PC-3 (cell line): Measurements from ENCODE around the gene SEPTIN2. TPM values are rescaled to one million over a fixed set of nuclear protein-coding genes. Genes with fewer than 3 reads are reported as not detected.
"Not testable (repeated sequence)": the region's sequence is repeated elsewhere in the genome, so short reads cannot be mapped to it uniquely, and the experiment has no call there.

Experiments used
- ATAC-seq: fragments of 200-7000 bp; cut with Tn5 transposase; 2 replicates; pipeline ENCODE4 v1.9.1; 2020; ENCODE audit warnings: mild to moderate bottlenecking, moderate library complexity
- BruUV-seq: library from RNA; stranded (reverse); fragments of 400-500 nt; replicated peaks from 2 replicates; lab custom pipeline; 2021; lab: Mats Ljungman, UMichigan
- CTCF ChIA-PET: fragments of 300-600 bp; sonication (Branson Sonifier 250); formaldehyde crosslinking; loops from one replicate; lab custom pipeline; 2022; ENCODE audit warnings: antibody characterized with exemption; lab: Charles Lee
- POLR2A ChIA-PET: fragments of 300-600 bp; sonication (Branson Sonifier 250); formaldehyde crosslinking; loops from one replicate; lab custom pipeline; 2022; ENCODE audit warnings: antibody characterized with exemption; ENCODE audit not compliant: unreplicated experiment; lab: Charles Lee
- DNase-seq: peaks from one replicate; pipeline ENCODE4 v3.0.0-alpha.2; 2015
- H2AFZ ChIP-seq: fragments of 300-600 bp; sonication (generic); 2 replicates; pipeline ENCODE4 v1.6.0; 2016; ENCODE audit warnings: antibody characterized with exemption, low read length
- H3F3A ChIP-seq: fragments of 300-600 bp; sonication (generic); one replicate; pipeline ENCODE4 v1.6.0; 2017; ENCODE audit warnings: antibody characterized with exemption, low read length, control low read depth, mild to moderate bottlenecking; ENCODE audit not compliant: unreplicated experiment
- H3K27ac ChIP-seq: fragments of 300-600 bp; sonication (generic); 2 replicates; pipeline ENCODE4 v1.5.1; 2016; ENCODE audit warnings: mild to moderate bottlenecking, low read length
- H3K27me3 ChIP-seq: fragments of 300-600 bp; sonication (generic); 2 replicates; pipeline ENCODE4 v1.6.1; 2016; ENCODE audit warnings: low read length, mixed read lengths
- H3K36me3 ChIP-seq: fragments of 300-600 bp; sonication (generic); 2 replicates; pipeline ENCODE4 v1.6.1; 2016; ENCODE audit warnings: low read depth, mixed run types, low read length, mixed read lengths
- H3K4me1 ChIP-seq: fragments of 300-600 bp; sonication (generic); 2 replicates; pipeline ENCODE4 v1.5.1; 2016; ENCODE audit warnings: low read length; ENCODE audit not compliant: insufficient read depth
- H3K4me2 ChIP-seq: fragments of 300-600 bp; sonication (generic); 2 replicates; pipeline ENCODE4 v1.6.0; 2016; ENCODE audit warnings: low read length
- H3K4me3 ChIP-seq: fragments of 300-600 bp; sonication (generic); 2 replicates; pipeline ENCODE4 v1.5.1; 2016; ENCODE audit warnings: mild to moderate bottlenecking, low read length, mixed read lengths
- H3K79me2 ChIP-seq: fragments of 300-600 bp; sonication (generic); 2 replicates; pipeline ENCODE4 v1.6.1; 2017; ENCODE audit warnings: low read length, mixed read lengths
- H3K9ac ChIP-seq: fragments of 300-600 bp; sonication (generic); 2 replicates; pipeline ENCODE4 v1.6.0; 2016; ENCODE audit warnings: mild to moderate bottlenecking, low read length
- H3K9me2 ChIP-seq: fragments of 300-600 bp; sonication (generic); replicated peaks from 2 replicates; pipeline ENCODE4 v1.6.1; 2016; ENCODE audit warnings: mixed run types, low read length, mixed read lengths
- H3K9me3 ChIP-seq: fragments of 300-600 bp; sonication (generic); 2 replicates; pipeline ENCODE4 v1.6.1; 2016; ENCODE audit warnings: low read length, mixed read lengths
- H4K20me1 ChIP-seq: fragments of 300-600 bp; sonication (generic); 2 replicates; pipeline ENCODE4 v1.6.1; 2016; ENCODE audit warnings: low read length, mixed read lengths
- CTCF ChIP-seq: fragments of 300-600 bp; sonication (generic); conservative IDR thresholded peaks from 2 replicates; pipeline ENCODE4 v1.5.1; 2017; ENCODE audit warnings: antibody characterized with exemption, low read depth, mild to moderate bottlenecking, low read length
- EZH2 ChIP-seq: fragments of 300-600 bp; sonication (generic); IDR thresholded peaks from one replicate; pipeline ENCODE4 v1.6.1; 2017; ENCODE audit warnings: antibody characterized with exemption, mild to moderate bottlenecking, low read length; ENCODE audit not compliant: unreplicated experiment
- EZH2phosphoT487 ChIP-seq: fragments of 300-600 bp; sonication (generic); IDR thresholded peaks from 2 replicates; pipeline ENCODE4 v1.6.1; 2018; ENCODE audit warnings: mild to moderate bottlenecking, antibody characterized with exemption, low read length, borderline replicate concordance
- intact Hi-C: fragments of 100-400 bp; cut with micrococcal nuclease; formaldehyde crosslinking; loops from 2 replicates; pipeline ENCODE4 v1.9.0; 2023
- total RNA-seq: library from RNA; depleted of rRNA; stranded (reverse); fragments of >200 nt; gene quantifications from 2 replicates; pipeline ENCODE4 v1.2.3, GENCODE V29; 2014

SEPTIN2 gene
- total RNA-seq, 1 experiment from 2014 or later, result 185 TPM

GRCh38 chr2:241391892-241392665, 76.4 kb downstream of the SEPTIN2 start:
- Histone ChIP-seq H3K4me2 (no peak overlapping the region), H3K9ac (no peak overlapping the region), H4K20me1 (no peaks in the 10 kb centered on the region), H2AFZ (no peak overlapping the region), H3K9me2 (no peaks in the 10 kb centered on the region), H3K9me3 (no peaks in the 10 kb centered on the region), H3K4me3 (no peak overlapping the region), H3K4me1 (no peaks in the 10 kb centered on the region), H3K27ac (no peak overlapping the region), H3K79me2 (peaks cover under 1% of the 10 kb centered on the region; the same call in 1 of the 2 replicates), H3K36me3 (peaks cover 4% of the 10 kb centered on the region; the same call in 1 of the 2 replicates), H3F3A (no peaks in the 10 kb centered on the region), H3K27me3 (no peaks in the 10 kb centered on the region)
- ATAC-seq (peak; percentile 82), DNase-seq (peak; percentile 29)
- intact Hi-C loops, result loop anchor here (2.0 kb wide), 1 partner anchor 35 kb away; the partner anchor contains the start of gene FARP2
- BruUV-seq, result no TSS peak
- ChIA-PET CTCF (interaction anchor here (0.6 kb wide), 1 partner anchor 206 kb away, joined by 3 read pairs; no protein-coding TSS in a partner anchor), POLR2A (no interaction called here)
- TF ChIP-seq CTCF, result peak; percentile 49
- no peak for TF ChIP-seq EZH2
- TF ChIP-seq EZH2phosphoT487, result no peak

- ATAC-seq, H3K36me3 ChIP-seq, H3K9me2 ChIP-seq, POLR2A ChIA-PET, H3K79me2 ChIP-seq, H3F3A ChIP-seq, H3K9me3 ChIP-seq, H3K4me1 ChIP-seq, H2AFZ ChIP-seq, H3K4me3 ChIP-seq, BruUV-seq, H3K27ac ChIP-seq, H3K27me3 ChIP-seq, H4K20me1 ChIP-seq, CTCF ChIA-PET, H3K4me2 ChIP-seq, H3K9ac ChIP-seq, DNase-seq: not testable (repeated sequence)
- intact Hi-C loops, result loop anchor here (2.0 kb wide), 1 partner anchor 36 kb away; the partner anchor contains the start of gene FARP2
Observed at GRCh38 chr2:241392753-241393152, 77.0 kb downstream of the SEPTIN2 start.

GRCh38 chr2:241393524-241394196, 77.9 kb downstream of the SEPTIN2 start:
- H3K9ac ChIP-seq, result no peak overlapping the region
- H3K36me3 ChIP-seq, result peaks cover 4% of the 10 kb centered on the region; the same call in 1 of the 2 replicates
- CTCF ChIA-PET, result no interaction called here
- no peak overlapping the region for H3K4me2 ChIP-seq
- H3K4me1 ChIP-seq, result no peaks in the 10 kb centered on the region
- intact Hi-C loops, result loop anchor here (2.0 kb wide), 1 partner anchor 37 kb away; the partner anchor contains the start of gene FARP2
- H3K9me2 ChIP-seq, result no peaks in the 10 kb centered on the region
- no peaks in the 10 kb centered on the region for H3F3A ChIP-seq
- H3K79me2 ChIP-seq, result no peaks in the 10 kb centered on the region
- H3K27me3 ChIP-seq, result no peaks in the 10 kb centered on the region
- H3K27ac ChIP-seq, result no peak overlapping the region
- H4K20me1 ChIP-seq, result no peaks in the 10 kb centered on the region
- H3K9me3 ChIP-seq, result no peaks in the 10 kb centered on the region
- no peak overlapping the region for H2AFZ ChIP-seq
- no TSS peak for BruUV-seq
- H3K4me3 ChIP-seq, result no peak overlapping the region
- no peak for DNase-seq
- POLR2A ChIA-PET, result no interaction called here
- ATAC-seq, result no peak
- TF ChIP-seq CTCF, result no peak

DNA sequence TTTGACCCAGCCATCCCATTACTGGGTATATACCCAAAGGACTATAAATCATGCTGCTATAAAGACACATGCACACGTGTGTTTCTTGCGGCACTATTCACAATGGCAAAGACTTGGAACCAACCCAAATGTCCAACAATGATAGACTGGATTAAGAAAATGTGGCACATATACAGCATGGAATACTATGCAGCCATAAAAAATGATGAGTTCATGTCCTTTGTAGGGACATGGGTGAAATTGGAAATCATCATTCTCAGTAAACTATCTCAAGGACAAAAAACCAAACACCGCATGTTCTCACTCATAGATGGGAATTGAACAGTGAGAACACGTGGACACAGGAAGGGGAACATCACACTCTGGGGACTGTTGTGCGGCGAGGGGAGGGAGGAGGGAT, 81.1 kb downstream of the SEPTIN2 start:
- BruUV-seq, H3K27me3 ChIP-seq, H3K36me3 ChIP-seq, CTCF ChIA-PET, H3K9me3 ChIP-seq, H3K4me3 ChIP-seq, H3K9ac ChIP-seq, DNase-seq, H2AFZ ChIP-seq, intact Hi-C loops, POLR2A ChIA-PET, H3F3A ChIP-seq, H3K27ac ChIP-seq, H3K9me2 ChIP-seq, H4K20me1 ChIP-seq, H3K79me2 ChIP-seq, H3K4me1 ChIP-seq, H3K4me2 ChIP-seq, ATAC-seq: not testable (repeated sequence)
